H1 (cell line): ENCODE data around the gene TEK. TPM values are rescaled to one million over a fixed set of nuclear protein-coding genes. Genes with fewer than 3 reads are reported as not detected.

Source experiments
- CTCF ChIA-PET: fragments of 300-600 bp; sonication (Branson Sonifier 250); formaldehyde crosslinking; loops from one replicate; lab custom pipeline; 2021; ENCODE audit not compliant: partially characterized antibody; lab: Charles Lee
- POLR2A ChIA-PET: fragments of 300-600 bp; sonication (Branson Sonifier 250); formaldehyde crosslinking; loops from one replicate; lab custom pipeline; 2021; ENCODE audit warnings: inconsistent platforms; ENCODE audit not compliant: partially characterized antibody; lab: Charles Lee
- DNase-seq, 2 experiments: peaks; one replicate each; pipeline versions ENCODE4 v3.0.0 to v3.0.0-alpha.2; 2010 to 2022; ENCODE audit warnings: low spot score in 2 of 2, low read depth in 1 of 2, mixed read lengths in 1 of 2
- FAIRE-seq: peaks from 2 replicates; lab custom pipeline; 2011; peaks lifted over from hg19 to GRCh38; lab: Jason Lieb, UNC
- H2AFZ ChIP-seq: 2 replicates; pipeline ENCODE4 v1.8.1; 2012; ENCODE audit warnings: low read length, inconsistent platforms
- H2AK5ac ChIP-seq: 2 replicates; pipeline ENCODE4 v1.6.1; 2013; ENCODE audit warnings: low read depth, low read length
- H2BK120ac ChIP-seq: replicated peaks from 2 replicates; pipeline ENCODE3; 2013; ENCODE audit warnings: low read depth, low read length, inconsistent platforms
- H2BK12ac ChIP-seq: 2 replicates; pipeline ENCODE4 v1.6.1; 2013; ENCODE audit warnings: low read depth, low read length
- H2BK15ac ChIP-seq: 2 replicates; pipeline ENCODE4 v1.6.1; 2013; ENCODE audit warnings: low read length
- H2BK20ac ChIP-seq: 2 replicates; pipeline ENCODE4 v1.6.1; 2013; ENCODE audit warnings: low read length
- H2BK5ac ChIP-seq: 2 replicates; pipeline ENCODE4 v1.6.1; 2013; ENCODE audit warnings: low read depth, low read length
- H3K14ac ChIP-seq: 2 replicates; pipeline ENCODE4 v1.6.1; 2013; ENCODE audit warnings: inconsistent platforms; ENCODE audit not compliant: insufficient read length
- H3K18ac ChIP-seq: 2 replicates; pipeline ENCODE4 v1.6.1; 2013; ENCODE audit warnings: low read length; ENCODE audit errors: extremely low read depth
- H3K23ac ChIP-seq: 2 replicates; pipeline ENCODE4 v1.6.1; 2013; ENCODE audit warnings: inconsistent platforms; ENCODE audit not compliant: insufficient read length
- H3K23me2 ChIP-seq: 2 replicates; pipeline ENCODE4 v1.6.1; 2013; ENCODE audit warnings: low read depth, low read length
- H3K27ac ChIP-seq: 2 replicates; pipeline ENCODE4 v1.6.1; 2011; ENCODE audit warnings: low read depth, low read length, inconsistent platforms
- H3K27me3 ChIP-seq, 4 experiments: replicated peaks in 1 of 4; 1 replicate in 1 of 4; 2 replicates in 3 of 4; pipeline versions ENCODE4 v1.6.1 to v1.8.1; 2011 to 2013; ENCODE audit warnings: low read length in 3 of 4, mild to moderate bottlenecking in 3 of 4, inconsistent platforms in 2 of 4, mixed read lengths in 2 of 4, moderate library complexity in 1 of 4; ENCODE audit not compliant: control insufficient read depth in 3 of 4, insufficient read depth in 3 of 4; ENCODE audit errors: extremely low read depth in 1 of 4
- H3K36me3 ChIP-seq, 4 experiments: 2 replicates each; pipeline versions ENCODE4 v1.6.1 to v1.8.1; 2011 to 2013; ENCODE audit warnings: mild to moderate bottlenecking in 4 of 4, low read length in 3 of 4, moderate library complexity in 2 of 4, control low read depth in 1 of 4, inconsistent platforms in 1 of 4; ENCODE audit not compliant: insufficient read depth in 4 of 4, control insufficient read depth in 2 of 4
- H3K4ac ChIP-seq: replicated peaks from 2 replicates; pipeline ENCODE3; 2013; ENCODE audit warnings: low read length, low read depth, mixed read lengths, inconsistent platforms; ENCODE audit not compliant: insufficient read length
- H3K4me1 ChIP-seq, 4 experiments: replicated peaks in 1 of 4; 1 replicate in 1 of 4; 2 replicates in 3 of 4; pipeline versions ENCODE4 v1.6.1 to v1.8.1; 2011 to 2013; ENCODE audit warnings: low read length in 3 of 4, inconsistent platforms in 2 of 4, mixed read lengths in 1 of 4; ENCODE audit not compliant: insufficient read depth in 4 of 4, control insufficient read depth in 3 of 4
- H3K4me2 ChIP-seq, 2 experiments: 2 replicates each; pipeline versions ENCODE4 v1.6.1 to v1.8.1; 2011 to 2013; ENCODE audit warnings: low read depth in 2 of 2, low read length in 2 of 2, control low read depth in 1 of 2, inconsistent platforms in 1 of 2, mild to moderate bottlenecking in 1 of 2; ENCODE audit not compliant: insufficient read depth in 1 of 2
- H3K4me3 ChIP-seq, 4 experiments: fragments of 200-600, 300-600 bp in 1 of 4; sonication (generic), shearing (Covaris generic), sonication (Bioruptor Twin) in 1 of 4; 2 replicates each; pipeline versions ENCODE4 v1.5.1 to v1.8.1; 2011 to 2016; ENCODE audit warnings: low read length in 4 of 4, low read depth in 3 of 4, control low read depth in 2 of 4, inconsistent platforms in 2 of 4, mild to moderate bottlenecking in 2 of 4, mixed read lengths in 1 of 4, moderate library complexity in 1 of 4; ENCODE audit not compliant: insufficient read depth in 2 of 4; ENCODE audit errors: extremely low read depth in 1 of 4
- H3K56ac ChIP-seq: replicated peaks from 2 replicates; pipeline ENCODE3; 2013; ENCODE audit warnings: low read depth, mild to moderate bottlenecking, mixed read lengths, low read length, inconsistent platforms; ENCODE audit not compliant: insufficient read length
- H3K79me1 ChIP-seq: 2 replicates; pipeline ENCODE4 v1.6.1; 2013; ENCODE audit warnings: low read depth, low read length, control low read depth
- H3K79me2 ChIP-seq, 2 experiments: 2 replicates each; pipeline versions ENCODE4 v1.6.1 to v1.8.1; 2012 to 2013; ENCODE audit warnings: low read length in 2 of 2, mild to moderate bottlenecking in 2 of 2, inconsistent platforms in 1 of 2; ENCODE audit not compliant: insufficient read depth in 2 of 2, control insufficient read depth in 1 of 2
- H3K9ac ChIP-seq, 4 experiments: replicated peaks in 1 of 4; 1 replicate in 1 of 4; 2 replicates in 3 of 4; pipeline versions ENCODE4 v1.6.1 to v1.8.1; 2011 to 2013; ENCODE audit warnings: low read depth in 3 of 4, low read length in 3 of 4, control low read depth in 2 of 4, mild to moderate bottlenecking in 2 of 4, moderate library complexity in 2 of 4, inconsistent platforms in 1 of 4; ENCODE audit errors: extremely low read depth in 1 of 4
- H3K9me3 ChIP-seq, 2 experiments: 2 replicates each; pipeline versions ENCODE4 v1.6.1 to v1.8.1; 2012 to 2013; ENCODE audit warnings: mild to moderate bottlenecking in 2 of 2, moderate library complexity in 2 of 2, control low read depth in 1 of 2, inconsistent platforms in 1 of 2, low read depth in 1 of 2, low read length in 1 of 2, mixed read lengths in 1 of 2; ENCODE audit not compliant: insufficient read depth in 2 of 2
- H4K20me1 ChIP-seq, 2 experiments: replicated peaks in 1 of 2; 2 replicates each; pipeline versions ENCODE3 to v1.8.1; 2011 to 2013; ENCODE audit warnings: inconsistent platforms in 2 of 2, low read length in 2 of 2, mild to moderate bottlenecking in 1 of 2; ENCODE audit not compliant: insufficient read depth in 2 of 2, control insufficient read depth in 1 of 2
- H4K5ac ChIP-seq: 2 replicates; pipeline ENCODE4 v1.6.1; 2013; ENCODE audit warnings: low read length, low read depth, mixed read lengths, inconsistent platforms; ENCODE audit not compliant: insufficient read length
- H4K8ac ChIP-seq: 2 replicates; pipeline ENCODE4 v1.8.0; 2013; ENCODE audit warnings: mild to moderate bottlenecking, moderate library complexity, low read length, inconsistent platforms; ENCODE audit not compliant: insufficient read depth; ENCODE audit errors: extremely low read depth
- H4K91ac ChIP-seq: replicated peaks from 2 replicates; pipeline ENCODE3; 2013; ENCODE audit warnings: low read length, mixed read lengths, inconsistent platforms; ENCODE audit not compliant: insufficient read length
- CTCF ChIP-seq, 3 experiments: IDR thresholded peaks; 1 replicate in 2 of 3; 2 replicates in 1 of 3; pipeline versions ENCODE4 v1.5.1 to v1.6.1; 2011; ENCODE audit warnings: low read length in 3 of 3, mild to moderate bottlenecking in 3 of 3, inconsistent platforms in 2 of 3, low read depth in 1 of 3, moderate library complexity in 1 of 3; ENCODE audit not compliant: insufficient read depth in 1 of 3; ENCODE audit errors: control extremely low read depth in 1 of 3
- NANOG ChIP-seq: IDR thresholded peaks from 2 replicates; pipeline ENCODE4 v1.6.1; 2011; ENCODE audit warnings: low read length, low read depth, mild to moderate bottlenecking, inconsistent platforms; ENCODE audit not compliant: insufficient read depth, poor library complexity, severe bottlenecking
- RAD21 ChIP-seq, 2 experiments: IDR thresholded peaks in 1 of 2; conservative IDR thresholded peaks in 1 of 2; 2 replicates each; pipeline ENCODE4 v1.6.1; 2011; ENCODE audit warnings: low read depth in 2 of 2, low read length in 2 of 2, improper control_type of control experiment in 1 of 2, inconsistent platforms in 1 of 2, mild to moderate bottlenecking in 1 of 2, moderate library complexity in 1 of 2
- polyA plus RNA-seq, 7 experiments: library from polyadenylated mRNA; depleted of rRNA in 3 of 7; stranded (reverse) in 5 of 7; unstranded in 2 of 7; fragments of >200 nt in 5 of 7; fragments of 200-250 nt in 2 of 7; gene quantifications; 1 replicate in 5 of 7; 2 replicates in 1 of 7; 4 replicates in 1 of 7; pipeline versions ENCODE4 v1.2.1 to v1.2.3, GENCODE V29; 2011 to 2013; ENCODE audit warnings: missing spikeins in 2 of 7, mixed read lengths in 2 of 7
- total RNA-seq: library from RNA; stranded (reverse); fragmentation: NEBNext Ultra II Directional; extraction: Animal tissue kit (Norgen Biotek cat#: 25700); gene quantifications from 2 replicates; pipeline ENCODE4 v1.2.1, GENCODE V29; 2021

The TEK gene
- total and polyA plus RNA-seq, 2 of the 8 experiments (the other 6 are each of a cell fraction or from before 2014, with no cell fraction given), result 11.0 to 35.8 TPM

- no peaks in the 10 kb centered on the region for H3K79me1 ChIP-seq
- no peaks in the 10 kb centered on the region for H3K23me2 ChIP-seq
- no peak overlapping the region for H4K91ac ChIP-seq
- TF ChIP-seq CTCF (IDR thresholded peaks at IDR 0.05; ENCODE audit: control extremely low read depth in 1 of 3, insufficient read depth in 1 of 3, low read depth in 1 of 3, low read length in 3 of 3), result peak; percentile 10 to 40 (median 14); a peak in 2 of 4 replicates
- no peak for TF ChIP-seq NANOG
- peak; percentile 51 to 59 for TF ChIP-seq RAD21 (IDR thresholded peaks at IDR 0.05 in 1 of 2, conservative IDR thresholded peaks at IDR 0.05 in 1 of 2; ENCODE audit: low read depth in 2 of 2, low read length in 2 of 2)
- H2AFZ ChIP-seq, result no peak overlapping the region
- H3K27ac ChIP-seq, result no peak overlapping the region
- H3K4me1 ChIP-seq, result no peaks in the 10 kb centered on the region
- no peak overlapping the region for H2BK5ac ChIP-seq
- no peak overlapping the region for H2BK12ac ChIP-seq
- no peak overlapping the region for H3K4me3 ChIP-seq
- no peak overlapping the region for H3K14ac ChIP-seq
- H3K56ac ChIP-seq, result no peak overlapping the region
- H3K18ac ChIP-seq, result no peak overlapping the region
- POLR2A ChIA-PET, result no interaction called here
- H3K4me2 ChIP-seq, result no peak overlapping the region
- no peak overlapping the region for H2BK20ac ChIP-seq
- H3K36me3 ChIP-seq, result peaks cover 0 to 10% (median 2%) of the 10 kb centered on the region in 4 experiments; a peak in 1 of 8 replicates
- CTCF ChIA-PET, result no interaction called here
- H3K79me2 ChIP-seq, result no peaks in the 10 kb centered on the region
- no peak overlapping the region for H4K8ac ChIP-seq
- H4K20me1 ChIP-seq, result peaks cover 0 to 1% of the 10 kb centered on the region in 2 experiments
- FAIRE-seq, result no peak
- no peaks in the 10 kb centered on the region for H3K9me3 ChIP-seq
- no peak overlapping the region for H2BK120ac ChIP-seq
- no peaks in the 10 kb centered on the region for H3K27me3 ChIP-seq
- no peak overlapping the region for H3K4ac ChIP-seq
- H4K5ac ChIP-seq, result no peak overlapping the region
- H2BK15ac ChIP-seq, result no peak overlapping the region
- H3K23ac ChIP-seq, result no peak overlapping the region
- no peak overlapping the region for H3K9ac ChIP-seq
- DNase-seq, result no peak
- H2AK5ac ChIP-seq, result no peak overlapping the region
These were observed 89.2 kb downstream of the TEK start for GRCh38 chr9:27198190-27198589.
